NT2/D1 (cell line): ENCODE measurements around the gene OR2T3.
"Not testable (repeated sequence)": the region's sequence is repeated elsewhere in the genome, so short reads cannot be mapped to it uniquely, and the experiment has no call there.

Experiments used
- SUZ12 ChIP-seq: IDR thresholded peaks from 2 replicates; pipeline ENCODE4 v1.6.1; 2011; ENCODE audit not compliant: insufficient read length, insufficient read depth; ENCODE audit errors: extremely low read depth
- ZNF274 ChIP-seq: IDR thresholded peaks from 2 replicates; pipeline ENCODE4 v1.6.1; 2011; ENCODE audit warnings: mild to moderate bottlenecking, low read depth, low read length

DNA sequence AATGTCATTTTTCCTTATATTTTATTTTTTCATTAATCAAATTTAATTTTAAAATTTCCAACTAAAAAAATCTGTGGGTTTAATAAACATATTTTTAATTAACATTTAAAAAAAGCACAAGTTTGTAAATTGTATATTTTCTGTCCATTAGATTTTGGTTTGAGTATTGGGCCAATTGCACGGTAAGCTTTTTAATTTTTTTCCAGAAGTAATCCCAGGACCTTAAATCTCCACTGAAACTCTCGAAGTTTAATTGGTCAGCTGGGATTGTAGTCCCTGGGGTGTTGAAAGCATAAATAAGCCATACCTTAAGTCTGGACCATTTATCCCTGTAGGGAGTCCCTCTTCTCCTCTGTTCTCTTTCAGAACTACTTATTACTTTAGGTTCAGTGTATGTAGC lies 34.6 kb downstream of the OR2T3 start, which contains the start of gene OR2G6:
- TF ChIP-seq ZNF274, SUZ12: not testable (repeated sequence)
